ENCODE measurements around the gene TP53AIP1. TPM values are rescaled to one million over a fixed set of nuclear protein-coding genes. Genes with fewer than 3 reads are reported as not detected.

TP53AIP1 gene
- total and polyA plus RNA-seq, 2 of the 8 experiments (the other 6 are each of a cell fraction or from before 2014, with no cell fraction given) = 0.03 TPM; not detected in 1

DNA sequence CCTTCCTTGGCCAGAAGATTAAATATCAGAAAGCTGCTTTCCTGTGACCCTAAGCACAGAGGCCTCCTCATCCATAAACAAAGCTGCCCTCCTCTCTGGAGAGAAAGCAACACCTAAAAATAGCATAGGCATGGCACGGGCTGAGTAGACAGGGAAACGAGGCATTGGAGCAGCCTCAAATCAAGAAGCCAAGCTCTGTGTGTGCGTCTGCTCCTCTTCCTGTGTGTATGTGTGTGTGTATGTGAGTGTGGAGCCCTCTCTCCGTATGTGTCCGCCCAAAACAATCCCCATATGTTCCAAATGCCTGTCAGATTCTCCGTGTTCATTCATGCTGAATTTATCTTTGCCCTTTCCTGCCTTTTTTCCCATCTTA lies 27.5 kb downstream of the TP53AIP1 start:
- Histone ChIP-seq H3K4ac (replicated peaks; ENCODE audit: insufficient read length, low read depth, low read length) (no peak overlapping the region), H3K4me2 (ENCODE audit: insufficient read depth in 1 of 2, low read depth in 2 of 2, low read length in 2 of 2) (no peak overlapping the region), H2BK20ac (ENCODE audit: low read length) (no peak overlapping the region), H3K27ac (ENCODE audit: low read depth, low read length) (no peak overlapping the region), H3K79me2 (ENCODE audit: control insufficient read depth in 1 of 2, insufficient read depth in 2 of 2, low read length in 2 of 2) (no peaks in the 10 kb centered on the region), H2BK5ac (ENCODE audit: low read depth, low read length) (no peak overlapping the region), H3K36me3 (ENCODE audit: control insufficient read depth in 2 of 4, insufficient read depth in 4 of 4, low read length in 3 of 4) (no peaks in the 10 kb centered on the region), H3K4me3 (ENCODE audit: extremely low read depth in 1 of 4, insufficient read depth in 2 of 4, low read depth in 3 of 4, low read length in 4 of 4) (no peak overlapping the region), H3K9ac (replicated peaks in 1 of 4; ENCODE audit: extremely low read depth in 1 of 4, low read depth in 3 of 4, low read length in 3 of 4) (no peak overlapping the region), H2BK120ac (replicated peaks; ENCODE audit: low read depth, low read length) (no peak overlapping the region), H4K8ac (ENCODE audit: extremely low read depth, insufficient read depth, low read length) (no peak overlapping the region), H2AFZ (ENCODE audit: low read length) (no peak overlapping the region), H3K23ac (ENCODE audit: insufficient read length) (no peak overlapping the region), H2AK5ac (ENCODE audit: low read depth, low read length) (no peak overlapping the region), H4K91ac (replicated peaks; ENCODE audit: insufficient read length, low read length) (no peak overlapping the region), H2BK15ac (ENCODE audit: low read length) (no peak overlapping the region), H2BK12ac (ENCODE audit: low read depth, low read length) (no peak overlapping the region), H3K4me1 (replicated peaks in 1 of 4; ENCODE audit: control insufficient read depth in 3 of 4, insufficient read depth in 4 of 4, low read length in 3 of 4) (no peaks in the 10 kb centered on the region; a peak in 1 of 7 replicates), H3K14ac (ENCODE audit: insufficient read length) (no peak overlapping the region), H4K5ac (ENCODE audit: insufficient read length, low read depth, low read length) (no peak overlapping the region), H3K18ac (ENCODE audit: extremely low read depth, low read length) (no peak overlapping the region), H3K56ac (replicated peaks; ENCODE audit: insufficient read length, low read depth, low read length) (no peak overlapping the region), H3K27me3 (replicated peaks in 1 of 4; ENCODE audit: control insufficient read depth in 3 of 4, extremely low read depth in 1 of 4, insufficient read depth in 3 of 4, low read length in 3 of 4) (peaks cover 0 to 3% (median under 1%) of the 10 kb centered on the region in 4 experiments; a peak in 2 of 7 replicates), H3K79me1 (ENCODE audit: low read depth, low read length) (no peaks in the 10 kb centered on the region), H4K20me1 (replicated peaks in 1 of 2; ENCODE audit: control insufficient read depth in 1 of 2, insufficient read depth in 2 of 2, low read length in 2 of 2) (no peaks in the 10 kb centered on the region), H3K9me3 (ENCODE audit: insufficient read depth in 2 of 2, low read depth in 1 of 2, low read length in 1 of 2) (0 out of 4 replicates have a peak, but pooled peaks cover 0 to 4% of the 10 kb centered on the region in 2 experiments), H3K23me2 (ENCODE audit: low read depth, low read length) (peaks cover 9% of the 10 kb centered on the region; the same call in 1 of the 2 replicates)
- DNase-seq (ENCODE audit: low read depth in 1 of 2, low spot score in 2 of 2) (no peak), FAIRE-seq (no peak)
- CTCF ChIA-PET (ENCODE audit: partially characterized antibody) = interaction anchor here (1.2 to 14.9 kb wide), 5 partner anchors 10 to 42 kb away, joined by 3 to 332 read pairs (median 4); partner anchors contain the start of gene KCNJ5
- 90% methylated on average over 6 of the region's 6 CpGs; no CpG with 5 or more reads in 1 of the 2 experiments for WGBS, 2 experiments (ENCODE audit: extremely low coverage in 1 of 2, insufficient coverage in 1 of 2, insufficient read length in 1 of 2, insufficient replicate concordance in 2 of 2, low coverage in 1 of 2, low lambda C conversion rate in 2 of 2, missing lambda C conversion rate in 1 of 2)
- POLR2A ChIA-PET (ENCODE audit: partially characterized antibody) = no interaction called here
- TF ChIP-seq ATF3 (IDR thresholded peaks at IDR 0.05; ENCODE audit: insufficient read depth, low read depth, low read length) (no peak), RAD21 (IDR thresholded peaks at IDR 0.05 in 1 of 2, conservative IDR thresholded peaks at IDR 0.05 in 1 of 2; ENCODE audit: low read depth in 2 of 2, low read length in 2 of 2) (no peak), CHD1 (IDR thresholded peaks at IDR 0.05; ENCODE audit: low read depth, low read length) (no peak), EP300 (IDR thresholded peaks at IDR 0.05; ENCODE audit: borderline replicate concordance in 1 of 2, low read depth in 2 of 2, low read length in 2 of 2) (no peak), SP4 (IDR thresholded peaks at IDR 0.05; ENCODE audit: low read length) (no peak), CTCF (IDR thresholded peaks at IDR 0.05; ENCODE audit: control extremely low read depth in 1 of 3, insufficient read depth in 1 of 3, low read depth in 1 of 3, low read length in 3 of 3) (no peak), SP2 (IDR thresholded peaks at IDR 0.05; ENCODE audit: low read length) (no peak), GABPA (IDR thresholded peaks at IDR 0.05; ENCODE audit: borderline replicate concordance, insufficient read depth, low read length) (no peak), ZNF274 (IDR thresholded peaks at IDR 0.05; ENCODE audit: borderline replicate concordance, extremely low read depth, low read length) (no peak), TCF12 (IDR thresholded peaks at IDR 0.05; ENCODE audit: low read depth, low read length) (no peak)

Measured in H1 (cell line).